ENCODE results near the gene XDH.

Gene XDH

DNA sequence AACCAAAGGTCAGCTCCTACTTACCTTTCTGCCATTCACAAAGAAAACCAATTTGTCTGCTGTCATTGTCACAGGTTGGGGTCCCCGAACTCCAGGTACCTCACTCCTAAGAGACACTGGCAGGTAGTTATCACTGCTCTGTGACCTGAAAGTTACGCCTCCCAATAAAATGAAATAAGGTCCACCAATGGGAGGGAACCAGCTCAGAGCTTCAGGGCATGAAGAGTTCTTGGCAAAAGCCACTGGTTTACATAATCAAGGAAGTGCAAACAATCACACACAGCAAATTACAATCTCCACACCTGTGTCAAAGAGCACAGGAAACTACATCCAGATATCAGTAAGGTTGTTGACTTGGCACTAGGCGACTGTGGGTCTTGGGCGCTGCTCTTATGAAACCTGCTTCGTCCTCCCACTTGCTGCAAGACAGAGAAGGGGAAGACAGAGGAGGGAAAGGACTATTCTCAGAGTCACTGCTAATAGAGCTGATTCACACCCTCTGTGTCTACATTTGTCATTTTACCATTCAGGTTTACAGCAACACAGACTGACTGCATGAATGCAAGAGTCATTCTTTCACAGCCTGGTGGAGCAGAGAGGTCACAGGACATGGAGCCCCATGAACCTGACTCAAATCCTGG is at the start of gene XDH:
XDH (minus strand) TSS at position 142 of the 641 bp plus-strand sequence; CDS start at position 66, 76 bp downstream.
- no peak for DNase-seq

DNA sequence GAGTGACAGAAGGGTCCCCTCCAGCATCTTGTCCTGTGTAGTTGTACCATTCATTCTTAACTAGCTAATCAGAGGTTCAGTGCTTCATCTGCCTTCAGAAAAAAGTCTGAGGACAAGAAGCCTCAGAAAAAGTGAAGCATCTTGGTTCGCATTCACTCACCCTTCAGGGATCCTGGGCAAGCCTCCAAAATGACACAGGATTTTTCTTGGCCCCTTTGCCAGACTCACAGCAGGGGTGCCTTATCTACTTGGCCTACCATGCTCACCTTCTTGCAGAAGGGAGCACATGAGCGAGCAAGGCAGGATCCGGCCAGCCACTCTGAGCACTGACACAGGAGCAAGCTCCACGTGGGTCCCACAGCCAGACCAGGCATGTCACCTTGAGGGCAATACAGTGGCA is 43.1 kb upstream of the XDH start:
- DNase-seq = no peak

DNA sequence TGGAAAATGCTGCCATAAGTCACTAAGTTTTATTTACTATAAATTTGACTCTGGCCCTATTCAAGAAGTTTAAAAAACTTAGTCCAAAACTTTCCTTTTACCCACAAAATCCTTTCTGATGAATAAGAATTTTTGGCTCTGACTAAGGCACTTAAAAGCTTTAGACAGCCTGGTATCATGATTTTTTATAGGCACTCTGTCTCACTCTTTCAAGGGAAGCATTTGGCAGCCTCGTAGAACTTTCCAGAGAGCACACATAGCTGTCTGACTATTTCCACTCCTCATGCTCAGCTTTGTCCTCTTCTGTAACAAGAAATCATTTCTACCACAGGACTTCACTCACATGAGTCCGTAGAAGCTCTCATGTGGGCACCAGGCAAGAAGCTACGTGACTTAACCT is 32.3 kb upstream of the XDH start:
- DNase-seq = no peak

DNA sequence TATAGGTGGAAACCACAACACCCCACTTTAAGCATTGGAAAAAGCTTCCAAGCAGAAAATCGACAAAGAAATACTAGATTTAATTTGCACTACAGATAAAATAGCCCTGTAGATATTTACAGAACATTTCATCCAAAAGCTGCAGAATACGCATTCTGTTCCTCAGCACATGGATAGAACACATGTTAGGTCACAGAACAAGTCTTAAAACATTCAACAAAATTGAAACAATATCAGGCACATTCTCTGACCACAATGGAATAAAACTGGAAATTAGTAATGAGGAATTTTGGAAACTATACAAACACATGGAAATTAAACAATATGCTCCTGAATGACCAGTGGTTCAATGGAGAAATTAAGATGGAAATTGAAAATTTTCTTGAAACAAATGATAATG is 27.8 kb upstream of the XDH start:
- DNase-seq = no peak

DNA sequence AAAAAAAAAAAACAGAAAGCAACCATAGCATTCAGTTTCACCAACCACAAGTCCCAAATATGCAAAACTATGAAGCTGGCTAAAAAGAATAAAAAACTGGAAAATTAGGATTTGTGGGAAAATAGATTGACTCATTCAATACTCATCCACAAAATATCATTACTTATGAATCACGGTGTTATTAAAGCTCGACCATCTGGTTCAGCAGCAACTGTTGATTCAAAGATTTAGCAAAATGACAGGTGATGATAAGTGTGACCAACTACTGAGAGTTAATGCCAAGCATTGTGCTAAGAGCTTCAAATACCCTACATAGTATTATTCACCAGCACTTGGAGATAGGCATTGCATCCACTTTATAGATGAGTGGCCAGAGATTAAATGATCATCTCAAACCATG is 26.2 kb upstream of the XDH start:
- DNase-seq = no peak

DNA sequence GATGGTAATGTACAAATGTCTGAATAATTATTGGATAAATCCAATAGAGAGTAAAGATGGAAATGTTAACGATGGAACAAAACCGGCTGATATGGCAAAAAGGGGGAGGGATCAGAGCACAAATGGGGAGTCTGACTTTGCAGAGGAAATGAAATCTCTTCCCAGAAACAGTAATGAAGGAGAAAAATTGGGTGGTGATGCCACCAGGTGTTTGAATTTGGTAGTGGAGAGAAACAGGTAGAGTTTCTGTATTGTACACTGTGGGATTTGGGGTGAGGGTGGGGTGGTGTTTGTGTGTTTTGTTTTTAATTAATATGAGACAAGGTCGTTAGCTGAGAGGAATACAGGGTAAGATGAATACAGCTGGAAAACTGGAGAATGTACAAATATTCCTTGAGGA is 20.4 kb upstream of the XDH start:
- no peak for DNase-seq

DNA sequence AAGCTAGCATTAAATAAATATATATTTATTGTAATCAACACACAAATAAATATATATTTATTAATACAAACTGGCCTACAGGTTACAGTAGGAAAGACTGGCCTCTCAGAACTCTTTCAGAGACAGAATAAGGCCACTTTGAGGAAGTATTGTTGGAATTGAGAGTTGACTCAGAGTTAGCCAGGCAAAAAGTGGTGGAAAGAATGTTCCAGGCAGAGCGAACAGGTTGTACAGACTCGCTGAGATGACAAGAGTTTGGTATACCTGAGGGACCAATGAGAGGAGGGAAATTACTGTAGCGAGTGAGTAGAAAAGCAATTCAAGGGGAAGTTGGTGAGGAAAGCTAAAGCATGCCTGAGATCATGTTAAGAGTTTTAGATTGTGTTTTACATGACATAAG is 19.0 kb upstream of the XDH start:
- no peak for DNase-seq

DNA sequence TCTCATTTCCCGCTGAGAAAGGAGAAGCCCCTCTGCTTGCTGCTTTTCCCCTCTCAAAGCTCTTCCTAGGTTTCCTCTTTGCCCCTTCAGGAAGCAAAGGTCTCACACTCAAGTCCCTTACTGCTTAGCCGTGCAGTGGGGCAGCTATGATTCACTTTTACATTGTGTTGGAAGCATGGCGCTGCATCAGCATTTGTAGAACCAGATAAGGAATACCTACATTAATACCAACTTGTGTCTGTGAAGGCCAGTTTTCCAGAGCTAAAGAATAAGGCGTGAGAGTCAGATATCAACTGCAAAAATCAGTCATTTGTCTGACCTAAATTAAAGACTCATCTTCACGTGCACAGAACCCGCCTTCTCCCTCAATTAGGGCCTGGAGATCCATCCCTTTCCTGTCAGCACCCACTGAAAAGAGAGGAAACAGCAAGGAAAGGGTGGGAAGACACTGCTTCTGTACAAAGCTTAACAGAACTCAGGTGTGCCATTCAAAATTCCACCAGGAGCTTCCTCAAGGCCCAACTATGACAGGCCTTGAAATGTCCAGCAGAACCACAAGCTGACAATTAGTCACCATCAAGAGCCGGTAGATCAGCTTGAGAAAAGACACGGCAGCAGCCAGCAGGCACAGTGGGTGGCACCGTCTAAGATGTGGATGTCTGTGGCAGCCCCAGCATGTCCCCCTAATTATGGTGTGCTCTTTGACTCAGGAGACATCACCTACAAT is 16.1 kb upstream of the XDH start:
- no peak for DNase-seq

DNA sequence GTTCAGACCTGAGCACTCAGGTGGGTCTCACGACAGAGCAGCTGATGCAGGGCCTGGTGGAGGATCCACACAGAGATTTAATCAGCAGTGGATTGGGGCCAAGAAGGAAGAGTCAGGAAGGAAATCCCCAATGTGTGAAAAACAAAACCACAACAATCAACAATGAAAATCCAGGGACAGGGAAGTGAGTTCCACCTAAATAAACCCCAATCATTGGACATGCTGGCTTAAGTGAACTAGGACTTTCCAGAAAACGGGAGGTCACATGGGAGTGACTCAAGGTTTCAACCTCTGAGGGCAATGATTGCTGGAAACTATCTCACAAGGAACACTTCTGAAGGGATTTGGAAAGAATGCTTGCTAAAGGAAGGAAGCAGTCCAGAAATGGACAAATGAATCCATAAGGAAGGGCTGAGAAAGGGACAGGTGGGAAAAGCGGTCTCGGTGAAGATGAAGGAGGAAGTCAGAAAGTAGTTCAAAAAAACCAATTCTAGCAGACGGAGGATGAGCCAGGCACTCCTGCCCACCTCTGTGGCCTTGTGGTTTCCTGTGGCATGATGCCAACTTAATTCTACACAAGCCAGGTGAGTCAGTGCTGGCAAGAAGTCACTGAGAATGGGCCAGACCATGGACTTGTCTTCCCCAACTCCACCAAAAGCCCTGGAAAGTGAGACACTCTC is 15.4 kb upstream of the XDH start:
- DNase-seq = peak in 1 of 2 donors; percentile 52

DNA sequence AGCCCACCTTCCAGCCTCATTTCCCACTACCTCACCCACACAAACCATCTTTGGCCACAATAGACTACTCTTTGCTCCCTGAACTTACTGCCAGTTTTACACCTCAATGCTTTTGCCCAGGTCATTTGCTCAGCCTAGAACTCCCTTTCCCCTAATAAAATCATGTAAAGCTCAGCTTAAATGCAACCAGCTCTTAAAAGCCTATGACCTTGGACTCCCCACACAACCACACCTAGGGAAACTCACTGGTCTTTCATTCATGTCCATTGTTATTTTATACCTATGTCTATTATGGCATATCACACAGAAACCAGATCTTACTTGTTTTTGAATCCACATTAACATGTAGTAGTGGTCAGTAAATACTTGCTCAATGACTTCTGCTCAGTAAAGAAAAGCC is 14.5 kb upstream of the XDH start:
- DNase-seq = no peak

DNA sequence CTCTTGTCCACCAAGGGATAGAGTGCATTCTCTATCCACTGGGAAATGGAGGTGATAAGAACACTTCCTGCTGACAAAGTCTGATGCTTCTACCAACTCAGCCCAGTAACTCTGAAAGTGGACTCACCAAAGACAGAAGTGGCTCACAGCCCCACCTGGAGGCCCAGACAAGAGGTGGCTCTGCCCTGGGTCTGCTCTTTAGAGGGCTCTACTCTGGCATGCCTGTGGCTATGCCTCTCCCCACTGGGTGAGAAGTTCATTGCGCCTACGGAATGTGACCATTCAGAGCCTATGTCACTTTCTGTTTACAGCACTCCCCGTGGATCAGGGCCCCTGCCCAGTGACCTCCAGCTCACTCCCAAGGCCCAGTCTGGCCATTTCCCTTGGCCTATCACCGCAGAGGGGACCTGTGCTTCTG is 13.5 kb upstream of the XDH start:
- DNase-seq = no peak

DNA sequence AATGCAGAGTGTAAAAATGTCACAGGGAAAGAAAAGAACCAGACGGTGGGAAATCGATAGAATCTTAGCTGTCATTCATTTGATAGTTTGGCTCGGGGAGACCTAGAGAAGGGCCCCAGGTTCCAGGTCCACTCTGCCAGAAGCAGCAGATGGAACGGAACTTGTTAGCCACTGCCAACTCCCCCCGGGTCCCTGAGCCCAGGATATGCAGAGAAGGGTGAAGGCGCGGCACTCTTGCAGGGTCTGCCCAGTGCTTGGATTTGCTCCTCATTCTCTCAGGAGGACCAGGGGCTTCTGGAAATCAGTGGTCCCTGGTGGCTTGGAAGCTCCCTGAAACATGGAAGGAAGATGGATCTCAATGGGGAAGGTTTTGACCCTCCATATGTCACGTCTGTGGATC is 11.6 kb upstream of the XDH start:
- no peak for DNase-seq

DNA sequence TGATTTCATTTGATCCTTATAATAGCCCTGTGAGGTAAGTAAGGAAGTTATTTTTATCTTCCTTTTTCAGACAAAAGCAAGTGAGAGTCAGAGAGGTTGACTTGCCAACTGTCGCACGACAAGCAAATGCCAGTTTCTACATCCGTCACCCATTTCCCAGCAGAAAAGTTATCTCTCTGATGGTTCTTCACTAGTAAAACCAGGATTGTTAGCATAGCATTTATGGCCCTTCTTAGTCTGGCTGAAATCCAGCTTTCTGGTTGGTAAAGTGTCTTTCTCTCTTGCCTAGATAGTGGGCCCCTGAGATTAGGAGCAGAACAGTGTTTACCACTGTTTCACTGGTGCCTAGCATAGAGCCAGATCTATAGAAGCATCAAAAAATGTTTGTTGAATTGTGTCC is 7.1 kb upstream of the XDH start:
- no peak for DNase-seq

DNA sequence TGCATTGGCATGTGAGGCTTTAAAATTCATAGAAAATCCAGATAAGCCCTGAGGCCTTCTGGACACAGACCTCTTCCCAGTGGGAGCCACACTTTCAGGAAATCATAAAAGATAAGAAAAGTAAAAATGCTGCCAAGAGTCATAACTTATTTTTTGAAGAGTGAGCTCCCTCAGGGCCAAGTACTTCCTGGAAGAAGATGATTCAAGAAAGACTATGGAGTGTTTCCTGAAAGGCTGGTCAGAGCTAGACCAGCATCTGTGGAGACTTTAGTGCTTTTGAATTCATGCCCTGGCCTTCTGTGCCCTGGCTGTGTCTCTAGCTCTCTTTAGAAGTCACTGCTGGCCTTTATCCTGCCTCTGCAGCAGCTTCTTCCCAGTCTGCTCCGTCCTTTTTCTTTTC is 6.4 kb upstream of the XDH start:
- no peak for DNase-seq

DNA sequence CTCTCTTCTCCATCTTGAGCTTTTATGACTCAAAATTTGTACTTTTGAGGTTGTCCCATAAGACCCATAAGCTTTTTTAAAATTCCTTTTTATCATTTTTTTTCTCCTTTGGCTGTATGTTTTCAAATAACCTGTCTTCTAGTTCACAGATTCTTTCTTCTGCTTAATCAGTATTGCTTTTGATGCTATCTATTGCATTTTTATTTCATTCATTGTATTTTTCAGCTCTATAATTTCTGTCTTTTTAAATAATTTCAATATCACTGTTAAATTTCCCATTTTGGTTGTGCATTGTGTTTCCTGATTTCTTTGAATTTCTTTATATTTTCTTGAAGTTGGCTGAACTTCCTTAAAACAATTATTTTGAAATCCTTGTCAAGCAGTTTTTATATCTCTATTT is 4.8 kb upstream of the XDH start:
- no peak for DNase-seq

DNA sequence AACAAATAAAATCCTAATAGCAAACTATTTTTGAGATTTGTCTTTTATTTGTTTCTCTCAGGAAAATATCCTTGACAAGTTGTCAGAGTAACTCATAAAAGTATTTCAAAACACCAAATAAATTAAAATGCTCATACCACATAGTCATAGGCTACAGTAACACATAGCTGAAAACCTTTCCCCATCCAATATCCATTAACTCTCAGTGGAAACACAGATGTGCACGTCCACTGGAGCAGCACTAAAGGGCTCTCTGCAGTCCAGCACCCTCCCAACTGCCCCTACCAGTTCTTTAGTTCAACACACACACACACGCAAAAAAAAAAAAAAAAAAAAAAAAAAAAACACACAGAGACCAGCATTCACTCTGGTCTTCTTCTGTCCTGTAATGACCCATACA is 879 bp upstream of the XDH start:
- no peak for DNase-seq

DNA sequence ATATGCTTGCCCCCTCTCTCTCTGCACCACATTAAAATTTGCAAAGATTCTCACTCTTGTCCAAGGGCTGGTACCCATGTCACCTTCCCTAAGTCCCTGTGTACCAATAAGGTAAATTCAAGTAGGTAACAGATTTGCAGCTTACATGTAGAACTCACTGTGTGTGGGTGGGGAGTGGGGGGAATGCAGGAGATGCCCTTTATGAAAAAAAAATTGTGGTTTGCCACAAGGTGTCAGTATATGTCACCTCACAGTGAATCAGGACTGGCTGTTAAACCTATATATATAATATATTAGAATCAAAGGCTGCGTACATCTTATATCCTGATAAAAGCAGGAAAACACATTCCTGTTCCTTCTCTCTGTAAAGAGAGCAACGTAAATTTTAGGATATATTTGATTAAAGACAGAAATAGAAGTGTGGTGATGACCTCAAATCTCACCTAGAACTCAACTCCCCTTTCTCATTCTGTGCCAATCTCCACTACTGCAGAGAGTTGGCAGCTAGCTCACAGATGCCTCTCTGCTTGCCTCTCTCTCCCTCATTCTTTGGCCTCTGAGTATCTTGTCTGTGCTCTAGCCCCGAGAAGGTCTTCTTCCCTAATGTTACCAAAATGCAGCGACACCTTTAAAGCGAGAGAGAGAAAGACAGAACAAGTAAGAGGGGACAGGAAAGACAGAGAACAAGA is 536 bp downstream of the XDH start:
- peak in 1 of 2 donors; percentile 20 for DNase-seq

DNA sequence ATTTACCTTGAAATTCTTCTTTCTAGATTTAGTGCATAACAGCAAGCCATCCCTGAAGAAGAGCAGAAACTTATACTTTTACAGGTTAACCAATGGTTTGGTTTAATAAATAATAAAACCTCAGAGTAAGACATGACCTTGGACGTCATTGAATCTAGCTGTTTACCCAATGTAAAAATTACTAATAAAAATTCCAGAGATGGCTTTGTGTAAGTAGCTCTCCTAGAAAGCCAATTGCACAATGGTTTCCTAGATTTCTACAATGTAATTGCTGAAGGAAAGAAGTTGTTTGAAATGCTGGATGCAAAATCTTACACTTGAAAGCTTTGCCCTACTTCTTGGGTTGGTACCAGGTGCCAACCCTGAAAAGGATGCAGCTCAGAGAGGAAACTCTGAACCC is 1.5 kb downstream of the XDH start:
- no peak for DNase-seq

DNA sequence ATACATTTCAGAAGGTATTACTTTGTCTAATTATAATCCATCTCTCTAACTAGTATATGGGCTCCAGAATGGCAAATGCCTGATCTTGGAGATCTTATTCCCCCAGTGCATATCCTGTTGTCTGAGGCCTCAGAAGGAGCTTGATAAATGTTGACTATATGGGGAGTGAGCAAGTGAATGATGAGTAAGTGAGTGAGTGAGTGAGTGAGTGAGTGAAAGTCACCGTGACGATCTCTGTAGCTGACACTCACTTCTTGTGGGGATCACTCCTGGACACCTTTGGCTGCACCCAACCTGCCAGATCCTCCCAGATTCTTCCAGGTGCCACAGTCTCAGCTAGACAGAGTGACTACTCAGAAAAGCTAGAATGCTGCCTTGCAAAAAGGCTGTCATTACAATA is 2.8 kb downstream of the XDH start:
- no peak for DNase-seq

DNA sequence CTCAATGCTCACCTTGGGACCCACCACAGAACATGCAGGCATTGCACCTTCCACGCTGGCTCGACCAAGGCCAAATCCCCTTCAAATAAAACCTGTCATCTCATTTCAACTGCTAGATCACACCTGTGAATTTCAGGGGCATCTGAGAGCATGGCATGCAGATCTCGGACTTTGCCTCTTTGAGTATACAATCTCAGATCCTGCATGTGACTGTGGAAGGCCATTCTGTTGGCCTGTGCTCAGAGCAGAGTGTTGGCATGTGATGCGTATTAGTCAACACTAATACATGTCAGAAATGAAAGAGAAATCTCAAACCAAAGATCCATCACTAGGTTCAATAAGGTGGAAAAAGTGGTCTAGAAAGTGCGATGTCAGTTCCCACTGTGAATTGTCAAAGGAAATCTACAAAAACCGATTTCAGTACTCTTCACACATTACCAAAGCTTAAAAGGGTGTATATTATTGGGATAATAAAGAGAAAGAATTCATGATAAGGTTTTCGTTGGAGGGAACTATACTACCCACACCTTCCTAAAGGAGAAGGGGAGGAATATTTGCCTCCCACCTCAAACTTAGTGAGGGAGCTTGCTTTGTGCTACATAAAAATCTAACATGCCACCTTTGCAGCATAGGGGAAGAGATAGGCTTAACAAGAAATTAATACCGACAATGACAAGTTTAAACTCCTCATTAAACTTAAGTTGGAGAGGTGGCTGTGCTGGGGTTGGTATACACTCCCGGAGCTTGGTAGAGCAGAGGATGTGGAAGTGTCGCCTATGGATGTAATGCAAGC is 7.8 kb downstream of the XDH start:
- no peak for DNase-seq

DNA sequence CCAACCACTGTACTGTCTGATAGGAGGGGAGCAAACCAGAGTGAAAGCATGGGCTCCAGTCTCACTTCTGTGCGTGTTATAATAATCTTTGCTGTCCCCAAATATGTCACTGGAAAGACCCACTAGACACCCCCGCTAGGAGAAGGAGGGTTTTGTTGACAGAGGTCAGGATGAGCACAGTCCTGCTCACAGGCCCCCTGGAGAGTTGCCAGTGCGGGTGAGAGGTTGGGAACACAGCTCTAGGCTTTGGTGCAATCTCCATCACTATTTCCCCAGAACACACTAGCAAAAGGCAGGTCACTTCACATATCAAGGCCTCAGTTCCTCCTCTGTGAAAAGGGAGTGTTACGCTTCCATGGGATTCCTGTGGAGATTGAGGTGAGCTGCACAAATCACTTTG is 9.7 kb downstream of the XDH start:
- no peak for DNase-seq

DNA sequence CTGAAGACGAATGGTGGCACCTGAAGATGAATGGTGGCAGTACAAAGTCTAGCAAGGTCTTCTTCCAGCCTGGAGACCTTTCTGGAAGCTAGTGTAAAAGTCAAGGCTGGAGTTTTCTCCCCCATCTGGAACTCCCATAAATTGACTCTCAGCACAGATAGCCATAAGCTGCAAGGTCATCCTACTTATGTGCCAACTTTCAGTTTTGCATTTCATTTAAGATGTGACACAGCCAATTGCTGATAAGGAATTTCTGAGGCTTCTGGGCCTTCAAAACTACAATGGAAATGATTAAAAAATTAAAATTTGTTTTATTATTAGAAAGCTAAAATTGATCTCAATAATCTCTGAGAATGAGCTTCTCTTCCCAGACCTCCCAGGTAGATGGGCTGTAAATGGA is 10.2 kb downstream of the XDH start:
- no peak for DNase-seq

DNA sequence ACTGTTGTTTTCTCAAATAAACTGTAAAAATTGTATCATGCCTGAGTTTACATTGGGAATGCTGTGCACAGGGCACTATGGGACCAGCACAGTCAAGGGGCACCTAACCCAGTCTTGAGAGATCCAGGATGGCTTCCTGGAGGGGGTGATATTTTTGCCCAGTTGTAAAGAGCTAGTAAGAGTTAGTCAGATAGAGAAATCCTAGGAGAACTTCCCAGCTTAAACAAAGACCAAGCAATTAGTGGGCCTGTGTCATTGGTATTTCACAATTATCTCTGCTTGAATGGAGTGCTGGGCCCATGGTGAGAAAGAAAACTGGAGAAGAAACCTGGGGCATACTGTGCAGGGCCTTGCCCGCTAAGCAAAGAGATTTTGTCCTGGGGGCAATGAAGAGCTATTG is 12.2 kb downstream of the XDH start:
- no peak for DNase-seq

All from CD4-positive, alpha-beta T cell treated with Interleukin-4 for 1 hour (primary cell).